PC-3 (cell line): Measurements from ENCODE around the gene IGSF23. TPM values are rescaled to one million over a fixed set of nuclear protein-coding genes. Genes with fewer than 3 reads are reported as not detected.

ENCODE experiments used
- ATAC-seq: fragments of 200-7000 bp; cut with Tn5 transposase; 2 replicates; pipeline ENCODE4 v1.9.1; 2020; ENCODE audit warnings: mild to moderate bottlenecking, moderate library complexity
- BruUV-seq: library from RNA; stranded (reverse); fragments of 400-500 nt; replicated peaks from 2 replicates; lab custom pipeline; 2021; lab: Mats Ljungman, UMichigan
- CTCF ChIA-PET: fragments of 300-600 bp; sonication (Branson Sonifier 250); formaldehyde crosslinking; loops from one replicate; lab custom pipeline; 2022; ENCODE audit warnings: antibody characterized with exemption; lab: Charles Lee
- POLR2A ChIA-PET: fragments of 300-600 bp; sonication (Branson Sonifier 250); formaldehyde crosslinking; loops from one replicate; lab custom pipeline; 2022; ENCODE audit warnings: antibody characterized with exemption; ENCODE audit not compliant: unreplicated experiment; lab: Charles Lee
- DNase-seq: peaks from one replicate; pipeline ENCODE4 v3.0.0-alpha.2; 2015
- H2AFZ ChIP-seq: fragments of 300-600 bp; sonication (generic); 2 replicates; pipeline ENCODE4 v1.6.0; 2016; ENCODE audit warnings: antibody characterized with exemption, low read length
- H3F3A ChIP-seq: fragments of 300-600 bp; sonication (generic); one replicate; pipeline ENCODE4 v1.6.0; 2017; ENCODE audit warnings: antibody characterized with exemption, low read length, control low read depth, mild to moderate bottlenecking; ENCODE audit not compliant: unreplicated experiment
- H3K27ac ChIP-seq: fragments of 300-600 bp; sonication (generic); 2 replicates; pipeline ENCODE4 v1.5.1; 2016; ENCODE audit warnings: mild to moderate bottlenecking, low read length
- H3K27me3 ChIP-seq: fragments of 300-600 bp; sonication (generic); 2 replicates; pipeline ENCODE4 v1.6.1; 2016; ENCODE audit warnings: low read length, mixed read lengths
- H3K36me3 ChIP-seq: fragments of 300-600 bp; sonication (generic); 2 replicates; pipeline ENCODE4 v1.6.1; 2016; ENCODE audit warnings: low read depth, mixed run types, low read length, mixed read lengths
- H3K4me1 ChIP-seq: fragments of 300-600 bp; sonication (generic); 2 replicates; pipeline ENCODE4 v1.5.1; 2016; ENCODE audit warnings: low read length; ENCODE audit not compliant: insufficient read depth
- H3K4me2 ChIP-seq: fragments of 300-600 bp; sonication (generic); 2 replicates; pipeline ENCODE4 v1.6.0; 2016; ENCODE audit warnings: low read length
- H3K4me3 ChIP-seq: fragments of 300-600 bp; sonication (generic); 2 replicates; pipeline ENCODE4 v1.5.1; 2016; ENCODE audit warnings: mild to moderate bottlenecking, low read length, mixed read lengths
- H3K79me2 ChIP-seq: fragments of 300-600 bp; sonication (generic); 2 replicates; pipeline ENCODE4 v1.6.1; 2017; ENCODE audit warnings: low read length, mixed read lengths
- H3K9ac ChIP-seq: fragments of 300-600 bp; sonication (generic); 2 replicates; pipeline ENCODE4 v1.6.0; 2016; ENCODE audit warnings: mild to moderate bottlenecking, low read length
- H3K9me2 ChIP-seq: fragments of 300-600 bp; sonication (generic); replicated peaks from 2 replicates; pipeline ENCODE4 v1.6.1; 2016; ENCODE audit warnings: mixed run types, low read length, mixed read lengths
- H3K9me3 ChIP-seq: fragments of 300-600 bp; sonication (generic); 2 replicates; pipeline ENCODE4 v1.6.1; 2016; ENCODE audit warnings: low read length, mixed read lengths
- H4K20me1 ChIP-seq: fragments of 300-600 bp; sonication (generic); 2 replicates; pipeline ENCODE4 v1.6.1; 2016; ENCODE audit warnings: low read length, mixed read lengths
- EZH2 ChIP-seq: fragments of 300-600 bp; sonication (generic); IDR thresholded peaks from one replicate; pipeline ENCODE4 v1.6.1; 2017; ENCODE audit warnings: antibody characterized with exemption, mild to moderate bottlenecking, low read length; ENCODE audit not compliant: unreplicated experiment
- EZH2phosphoT487 ChIP-seq: fragments of 300-600 bp; sonication (generic); IDR thresholded peaks from 2 replicates; pipeline ENCODE4 v1.6.1; 2018; ENCODE audit warnings: mild to moderate bottlenecking, antibody characterized with exemption, low read length, borderline replicate concordance
- intact Hi-C: fragments of 100-400 bp; cut with micrococcal nuclease; formaldehyde crosslinking; loops from 2 replicates; pipeline ENCODE4 v1.9.0; 2023
- total RNA-seq: library from RNA; depleted of rRNA; stranded (reverse); fragments of >200 nt; gene quantifications from 2 replicates; pipeline ENCODE4 v1.2.3, GENCODE V29; 2014
- TF ChIP-seq, protein P1 (sequence below): fragments of 300-600 bp; sonication (generic); conservative IDR thresholded peaks from 2 replicates; pipeline ENCODE4 v1.5.1; 2017; ENCODE audit warnings: antibody characterized with exemption, low read depth, mild to moderate bottlenecking, low read length

IGSF23 gene
- total RNA-seq, 1 experiment from 2014 or later, result not detected

DNA sequence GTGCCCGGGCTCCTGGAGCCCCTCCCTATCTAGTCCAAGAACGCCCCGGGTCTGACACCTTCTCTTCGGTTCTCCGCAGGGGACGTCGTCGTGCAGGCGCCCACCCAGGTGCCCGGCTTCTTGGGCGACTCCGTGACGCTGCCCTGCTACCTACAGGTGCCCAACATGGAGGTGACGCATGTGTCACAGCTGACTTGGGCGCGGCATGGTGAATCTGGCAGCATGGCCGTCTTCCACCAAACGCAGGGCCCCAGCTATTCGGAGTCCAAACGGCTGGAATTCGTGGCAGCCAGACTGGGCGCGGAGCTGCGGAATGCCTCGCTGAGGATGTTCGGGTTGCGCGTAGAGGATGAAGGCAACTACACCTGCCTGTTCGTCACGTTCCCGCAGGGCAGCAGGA lies 33.8 kb downstream of the IGSF23 start:
- peaks cover 22% of the 10 kb centered on the region for H3K4me1 ChIP-seq
- no peaks in the 10 kb centered on the region for H3F3A ChIP-seq
- H4K20me1 ChIP-seq, result peaks cover 13% of the 10 kb centered on the region
- H3K9me2 ChIP-seq, result no peaks in the 10 kb centered on the region
- no peaks in the 10 kb centered on the region for H3K9me3 ChIP-seq
- intact Hi-C loops, result no loop called here
- no peaks in the 10 kb centered on the region for H3K27me3 ChIP-seq
- POLR2A ChIA-PET, result no interaction called here
- H3K4me2 ChIP-seq, result no peak overlapping the region
- ATAC-seq, result no peak
- H3K27ac ChIP-seq, result no peak overlapping the region
- H3K79me2 ChIP-seq, result peaks cover 68% of the 10 kb centered on the region
- no peak overlapping the region for H3K9ac ChIP-seq
- H3K4me3 ChIP-seq, result no peak overlapping the region
- no peak for DNase-seq
- no peak overlapping the region for H2AFZ ChIP-seq
- BruUV-seq, result no TSS peak
- no peak for TF ChIP-seq EZH2
- TF ChIP-seq EZH2phosphoT487, result no peak
- CTCF ChIA-PET, result no interaction called here
- peaks cover 31% of the 10 kb centered on the region for H3K36me3 ChIP-seq

DNA sequence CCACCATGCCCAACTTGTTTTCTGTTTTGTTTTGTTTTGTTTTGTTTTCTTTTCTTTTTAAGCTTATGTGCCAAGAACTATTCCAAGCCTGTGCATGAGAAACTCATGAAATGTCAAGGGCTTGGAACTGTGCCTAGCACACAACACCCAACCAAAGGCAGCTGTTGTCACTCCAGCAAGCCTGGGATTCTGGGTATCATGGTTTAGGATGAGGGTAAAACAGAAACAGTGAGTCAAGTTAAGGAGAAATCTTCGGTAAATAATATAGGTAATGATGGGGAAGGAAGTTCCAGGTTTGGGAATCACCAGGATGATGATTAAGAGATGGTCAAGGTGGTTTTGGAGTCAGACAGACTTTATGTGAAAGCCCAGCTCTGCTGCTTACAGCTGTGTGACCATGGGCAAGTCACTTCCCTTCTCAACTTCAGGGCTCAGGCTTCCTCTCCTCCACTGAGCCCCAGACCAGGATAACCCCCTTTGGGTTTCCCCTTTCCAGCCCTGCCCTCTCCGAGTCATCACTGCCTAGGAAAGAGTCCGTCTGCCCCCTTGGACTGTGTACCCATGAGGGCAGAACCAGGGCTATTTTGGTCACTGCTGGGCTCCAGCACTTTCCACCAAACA lies 35.4 kb downstream of the IGSF23 start:
- Histone ChIP-seq H3K9me3 (no peaks in the 10 kb centered on the region), H3K4me1 (peaks cover 19% of the 10 kb centered on the region), H3K4me2 (peak overlapping the region; percentile 31; the same call in 1 of the 2 replicates), H4K20me1 (peaks cover 13% of the 10 kb centered on the region), H2AFZ (no peak overlapping the region), H3K9ac (no peak overlapping the region), H3F3A (no peaks in the 10 kb centered on the region), H3K4me3 (no peak overlapping the region), H3K36me3 (peaks cover 39% of the 10 kb centered on the region), H3K27ac (peak overlapping the region; percentile 41), H3K27me3 (no peaks in the 10 kb centered on the region), H3K9me2 (no peaks in the 10 kb centered on the region), H3K79me2 (peaks cover 62% of the 10 kb centered on the region)
- TF ChIP-seq, protein P1, sequence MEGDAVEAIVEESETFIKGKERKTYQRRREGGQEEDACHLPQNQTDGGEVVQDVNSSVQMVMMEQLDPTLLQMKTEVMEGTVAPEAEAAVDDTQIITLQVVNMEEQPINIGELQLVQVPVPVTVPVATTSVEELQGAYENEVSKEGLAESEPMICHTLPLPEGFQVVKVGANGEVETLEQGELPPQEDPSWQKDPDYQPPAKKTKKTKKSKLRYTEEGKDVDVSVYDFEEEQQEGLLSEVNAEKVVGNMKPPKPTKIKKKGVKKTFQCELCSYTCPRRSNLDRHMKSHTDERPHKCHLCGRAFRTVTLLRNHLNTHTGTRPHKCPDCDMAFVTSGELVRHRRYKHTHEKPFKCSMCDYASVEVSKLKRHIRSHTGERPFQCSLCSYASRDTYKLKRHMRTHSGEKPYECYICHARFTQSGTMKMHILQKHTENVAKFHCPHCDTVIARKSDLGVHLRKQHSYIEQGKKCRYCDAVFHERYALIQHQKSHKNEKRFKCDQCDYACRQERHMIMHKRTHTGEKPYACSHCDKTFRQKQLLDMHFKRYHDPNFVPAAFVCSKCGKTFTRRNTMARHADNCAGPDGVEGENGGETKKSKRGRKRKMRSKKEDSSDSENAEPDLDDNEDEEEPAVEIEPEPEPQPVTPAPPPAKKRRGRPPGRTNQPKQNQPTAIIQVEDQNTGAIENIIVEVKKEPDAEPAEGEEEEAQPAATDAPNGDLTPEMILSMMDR, result no peak
- TF ChIP-seq EZH2phosphoT487 (no peak), EZH2 (no peak)
- ChIA-PET CTCF (interaction anchor here (0.6 kb wide), 1 partner anchor 352 kb away, joined by 7 read pairs; no protein-coding TSS in a partner anchor), POLR2A (no interaction called here)
- ATAC-seq (peak; percentile 11; the same call in 1 of the 2 replicates), DNase-seq (peak; percentile 59)
- intact Hi-C loops, result no loop called here
- no TSS peak for BruUV-seq

DNA sequence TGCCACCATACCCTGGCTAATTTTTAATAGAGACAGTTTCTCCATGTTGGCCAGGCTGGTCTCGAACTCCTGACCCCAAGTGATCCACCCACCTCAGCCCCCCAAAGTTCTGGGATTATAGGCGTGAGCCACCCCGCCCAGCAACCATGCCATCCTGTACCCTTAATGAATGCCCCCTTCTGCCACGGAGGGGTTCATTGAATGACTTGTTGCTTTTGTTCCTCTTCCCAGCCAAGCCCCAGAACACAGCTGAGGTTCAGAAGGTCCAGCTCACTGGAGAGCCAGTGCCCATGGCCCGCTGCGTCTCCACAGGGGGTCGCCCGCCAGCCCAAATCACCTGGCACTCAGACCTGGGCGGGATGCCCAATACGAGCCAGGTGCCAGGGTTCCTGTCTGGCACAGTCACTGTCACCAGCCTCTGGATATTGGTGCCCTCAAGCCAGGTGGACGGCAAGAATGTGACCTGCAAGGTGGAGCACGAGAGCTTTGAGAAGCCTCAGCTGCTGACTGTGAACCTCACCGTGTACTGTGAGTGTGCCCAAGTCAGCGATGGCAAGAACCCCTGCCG lies 36.3 kb downstream of the IGSF23 start:
- ATAC-seq, result no peak
- H3F3A ChIP-seq, result no peaks in the 10 kb centered on the region
- intact Hi-C loops, result loop anchor here (5.0 kb wide), 1 partner anchor 123 kb away; no protein-coding TSS in a partner anchor
- peaks cover 42% of the 10 kb centered on the region for H3K36me3 ChIP-seq
- no peak overlapping the region for H3K4me2 ChIP-seq
- no peak for DNase-seq
- H3K27me3 ChIP-seq, result no peaks in the 10 kb centered on the region
- peaks cover 19% of the 10 kb centered on the region for H3K4me1 ChIP-seq
- POLR2A ChIA-PET, result no interaction called here
- H3K4me3 ChIP-seq, result no peak overlapping the region
- CTCF ChIA-PET, result no interaction called here
- H2AFZ ChIP-seq, result no peak overlapping the region
- H3K79me2 ChIP-seq, result peaks cover 53% of the 10 kb centered on the region
- peaks cover 10% of the 10 kb centered on the region for H4K20me1 ChIP-seq
- no peak overlapping the region for H3K9ac ChIP-seq
- no TSS peak for BruUV-seq
- no peak overlapping the region; the same call in 1 of the 2 replicates for H3K27ac ChIP-seq
- TF ChIP-seq EZH2, result no peak
- no peak for TF ChIP-seq EZH2phosphoT487
- TF ChIP-seq, protein P1, result no peak
- no peaks in the 10 kb centered on the region for H3K9me2 ChIP-seq
- H3K9me3 ChIP-seq, result no peaks in the 10 kb centered on the region
